H54 (cell line): ENCODE measurements around the gene C2orf80.
"Not testable (repeated sequence)": the region's sequence is repeated elsewhere in the genome, so short reads cannot be mapped to it uniquely, and the experiment has no call there.

Experiments
- DNase-seq: peaks from one replicate; pipeline ENCODE4 v3.0.0; 2011; ENCODE audit warnings: low spot score, mixed read lengths; ENCODE audit not compliant: insufficient read length
- FAIRE-seq: peaks from 3 replicates; lab custom pipeline; 2011; peaks lifted over from hg19 to GRCh38; lab: Jason Lieb, UNC
- POLR2A ChIP-seq: IDR thresholded peaks from 2 replicates; pipeline ENCODE4 v1.6.1; 2011; ENCODE audit warnings: low read depth, mild to moderate bottlenecking, low read length

Gene C2orf80

GRCh38 chr2:208163489-208163888 is 26.3 kb downstream of the C2orf80 start, which contains the start of gene CRYGA:
TSS of gene CRYGA (minus strand) at chr2:208163589. CDS start at chr2:208163556, 33 bp downstream.
- TF ChIP-seq POLR2A = no peak
- FAIRE-seq = no peak

DNA sequence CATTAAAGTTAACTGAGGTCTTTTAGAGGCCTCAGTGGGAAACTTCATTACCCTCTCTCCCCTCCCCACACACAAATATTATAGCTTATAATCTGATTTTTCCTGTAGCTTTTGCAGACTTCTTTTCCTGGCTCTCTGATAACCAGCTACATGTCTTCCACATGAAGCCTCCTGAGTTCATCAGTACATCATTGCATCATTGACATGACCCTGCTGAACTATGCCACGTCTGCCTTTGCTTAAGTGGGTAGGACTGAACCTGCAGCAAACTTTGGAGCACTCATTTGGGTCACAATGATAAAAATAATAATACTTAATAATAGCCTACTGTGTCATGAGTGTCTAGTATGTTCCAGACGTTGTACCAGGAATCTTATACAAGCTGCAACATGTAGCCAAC is 33.4 kb downstream of the C2orf80 start:
- DNase-seq (no peak), FAIRE-seq (no peak)
- no peak for TF ChIP-seq POLR2A

More at GRCh38 chr2:208163489-208163888, 26.3 kb downstream of the C2orf80 start, which contains the start of gene CRYGA:
- no peak for DNase-seq

DNA sequence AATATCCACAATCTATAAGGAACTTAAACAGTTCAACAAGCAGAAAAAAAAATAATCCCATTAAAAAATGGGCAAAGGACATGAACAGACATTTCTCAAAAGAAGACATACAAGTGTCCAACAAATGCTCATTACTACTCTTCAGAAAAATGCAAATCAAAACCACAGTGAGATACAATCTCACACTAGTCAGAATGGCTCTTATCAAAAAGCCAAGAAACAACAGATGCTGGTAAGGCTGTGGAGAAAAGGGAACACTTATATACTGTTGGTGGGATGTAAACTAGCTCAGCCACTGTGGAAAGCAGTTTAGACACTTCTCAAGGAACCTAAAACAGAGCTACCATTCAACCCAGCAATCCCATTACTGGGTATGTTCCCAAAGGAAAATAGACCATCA is 36.7 kb downstream of the C2orf80 start:
- DNase-seq = no peak
- no peak for TF ChIP-seq POLR2A
- FAIRE-seq = no peak

DNA sequence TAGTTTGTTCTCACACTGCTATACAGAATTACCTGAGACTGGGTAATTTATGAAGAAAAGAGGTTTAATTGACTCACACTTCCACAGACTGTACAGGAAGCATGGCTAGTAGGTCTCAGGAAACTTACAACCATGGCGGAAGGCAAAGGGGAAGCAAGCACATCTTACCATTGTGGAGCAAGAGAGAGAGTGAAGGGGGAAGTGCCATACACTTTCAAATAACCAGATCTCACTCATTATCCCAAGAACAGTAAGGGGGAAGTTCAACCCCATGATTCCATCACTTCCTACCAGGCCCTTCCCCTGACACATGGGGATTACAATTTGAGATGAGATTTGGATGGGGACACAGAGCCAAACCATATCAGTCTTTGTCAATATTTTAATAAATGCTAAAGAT is 38.9 kb downstream of the C2orf80 start:
- TF ChIP-seq POLR2A = no peak
- DNase-seq = no peak
- no peak for FAIRE-seq

GRCh38 chr2:208150094-208150493 is 39.7 kb downstream of the C2orf80 start:
- FAIRE-seq = no peak
- no peak for DNase-seq
- no peak for TF ChIP-seq POLR2A

DNA sequence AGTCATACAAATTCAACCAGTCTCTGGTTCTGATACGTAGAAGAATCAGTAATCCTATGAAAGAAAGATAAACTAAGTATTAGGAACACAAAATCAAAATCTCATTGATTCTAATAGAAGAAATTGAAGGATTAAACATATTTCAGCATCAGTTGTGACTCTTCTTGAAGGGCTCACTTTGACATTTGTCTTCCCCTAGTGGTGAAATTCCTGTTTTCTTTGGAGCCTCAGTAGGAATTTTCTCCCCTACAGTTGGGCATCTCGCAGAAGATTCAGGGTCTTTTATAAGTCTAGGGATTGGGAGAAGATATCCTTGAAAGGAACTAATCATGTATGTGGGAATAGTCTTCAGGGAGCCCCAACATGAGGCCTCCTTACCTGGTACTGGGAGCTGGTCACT is 41.0 kb downstream of the C2orf80 start:
- TF ChIP-seq POLR2A = no peak
- DNase-seq (no peak), FAIRE-seq (no peak)

DNA sequence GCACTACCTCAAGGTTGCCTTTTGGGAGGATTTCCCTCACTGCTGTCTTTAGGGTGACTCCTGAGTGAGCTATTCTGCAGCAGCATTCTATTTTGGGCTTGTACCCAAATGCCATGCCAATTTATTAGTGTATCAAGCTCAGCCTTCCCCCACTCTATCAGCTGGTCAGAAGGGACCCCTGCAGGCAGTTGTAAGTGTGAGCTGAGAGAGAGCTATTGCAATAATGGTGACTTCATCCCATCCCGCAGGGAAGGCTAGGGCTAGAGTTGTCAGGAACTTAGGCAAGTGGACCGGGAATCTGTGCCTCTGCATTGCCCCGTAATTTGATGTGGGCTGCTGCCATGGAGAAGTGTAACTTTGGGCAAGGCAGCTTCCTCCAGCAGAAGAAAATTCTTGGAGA is 42.1 kb downstream of the C2orf80 start:
- FAIRE-seq (no peak), DNase-seq (no peak)
- no peak for TF ChIP-seq POLR2A

GRCh38 chr2:208147008-208147407 is 42.8 kb downstream of the C2orf80 start:
- no peak for DNase-seq
- no peak for TF ChIP-seq POLR2A
- FAIRE-seq = no peak

GRCh38 chr2:208146006-208146405 is 43.8 kb downstream of the C2orf80 start, which contains the start of gene CRYGB:
TSS of gene CRYGB (minus strand) at chr2:208146158. CDS start at chr2:208146120, 38 bp downstream.
- DNase-seq (no peak), FAIRE-seq (no peak)
- TF ChIP-seq POLR2A = no peak

DNA sequence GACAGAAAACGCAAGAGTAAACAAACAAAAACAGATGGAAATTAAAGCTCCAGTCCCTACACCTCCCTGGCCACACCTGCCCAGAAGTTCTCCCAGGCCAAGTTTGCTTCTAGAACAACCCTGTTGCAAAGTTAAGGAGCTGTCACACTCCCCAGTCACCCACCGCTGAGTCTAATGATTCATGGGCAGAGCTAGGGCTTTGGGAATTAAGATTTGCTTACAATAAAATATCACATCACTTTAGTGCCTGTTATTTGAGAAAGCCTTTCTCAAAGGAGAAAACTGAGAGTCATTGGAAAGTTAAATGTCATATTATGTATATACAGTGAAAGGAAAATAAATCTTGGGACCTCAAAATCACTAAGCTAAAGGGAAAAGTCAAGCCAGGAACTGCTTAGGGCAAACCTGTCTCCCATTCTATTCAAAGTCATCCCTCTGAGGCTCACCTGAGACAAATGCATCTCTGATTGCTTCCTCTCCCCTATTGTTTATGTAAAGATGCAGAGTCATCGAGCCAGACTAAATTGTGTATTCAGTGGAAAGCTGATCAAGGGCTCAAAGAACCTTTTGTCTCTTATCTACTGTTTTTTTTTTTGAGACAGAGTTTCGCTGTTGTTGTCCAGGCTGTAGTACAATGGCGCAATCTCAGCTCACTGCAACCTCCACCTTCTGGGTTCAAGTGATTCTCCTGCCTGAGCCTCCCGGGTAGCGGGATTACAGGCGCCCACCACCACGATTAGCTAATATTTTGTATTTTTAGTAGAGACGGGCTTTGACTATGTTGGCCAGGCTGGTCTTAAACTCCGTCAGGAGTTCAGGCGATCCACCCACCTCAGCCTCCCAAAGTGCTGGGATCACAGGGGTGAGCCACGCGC is 46.7 kb downstream of the C2orf80 start:
- FAIRE-seq (no peak), DNase-seq (no peak)

GRCh38 chr2:208142240-208142924 is 47.4 kb downstream of the C2orf80 start:
- DNase-seq = no peak
- TF ChIP-seq POLR2A = no peak
- FAIRE-seq = no peak

More for the DNA sequence above, 46.7 kb downstream of the C2orf80 start:
- no peak for TF ChIP-seq POLR2A

GRCh38 chr2:208139447-208139846 is 50.4 kb downstream of the C2orf80 start:
- no peak for DNase-seq
- FAIRE-seq = no peak
- TF ChIP-seq POLR2A = no peak

GRCh38 chr2:208138334-208138733 is 51.5 kb downstream of the C2orf80 start:
- not testable (repeated sequence) for DNase-seq, FAIRE-seq

DNA sequence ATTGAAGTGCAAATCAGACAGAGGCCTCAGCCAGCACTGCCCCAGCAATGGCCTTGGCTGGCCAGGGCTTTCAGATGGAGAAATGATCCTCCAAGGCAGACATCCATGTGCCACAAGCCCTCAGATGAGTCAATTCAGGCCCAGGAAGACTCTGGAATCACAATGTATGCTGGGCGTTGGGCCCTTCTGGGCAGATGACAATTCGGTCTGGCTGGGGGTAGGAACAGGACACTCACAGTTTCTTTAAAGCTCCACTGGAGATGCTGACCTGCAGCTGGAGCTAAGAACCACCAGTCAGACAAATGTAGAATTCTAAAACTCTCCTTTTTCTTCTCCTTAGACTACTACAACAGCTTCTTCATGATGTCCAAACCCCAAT is 53.1 kb downstream of the C2orf80 start:
- FAIRE-seq (no peak), DNase-seq (no peak)
- no peak for TF ChIP-seq POLR2A
